Smooth muscle cell of the pulmonary artery (primary cell): ENCODE data around the gene NEMP2. TPM values are rescaled to one million over a fixed set of nuclear protein-coding genes. Genes with fewer than 3 reads are reported as not detected.

Source experiments
- total RNA-seq: library from RNA; depleted of rRNA; stranded (reverse); fragments of >200 nt; gene quantifications from 2 replicates; pipeline ENCODE4 v1.2.3, GENCODE V29; 2014

NEMP2 gene
- total RNA-seq: 2.1 and 3.7 TPM in 2 replicates

GRCh38 chr2:190534310-190535120, at the start of gene NEMP2:
Gene NEMP2, minus strand, starts transcription at chr2:190534722. Its CDS starts 67 bp downstream, at chr2:190534655.

Other genes with a start within 250 kb of the NEMP2 start
- gene HIBCH, start 214.9 kb downstream of the NEMP2 start, total RNA-seq: 15.8 and 17.5 TPM in 2 replicates
- 7.2 and 8.0 TPM in 2 replicates for gene INPP1, start 191.1 kb downstream of the NEMP2 start, total RNA-seq
- gene MFSD6, start 126.4 kb downstream of the NEMP2 start, total RNA-seq: 4.6 and 12.9 TPM in 2 replicates
- 37.2 and 47.3 TPM in 2 replicates for gene NAB1, start 114.4 kb upstream of the NEMP2 start, total RNA-seq